H9 (cell line): Measurements from ENCODE around the gene LIMS4. TPM values are rescaled to one million over a fixed set of nuclear protein-coding genes. Genes with fewer than 3 reads are reported as not detected.
"Not testable (repeated sequence)": the region's sequence is repeated elsewhere in the genome, so short reads cannot be mapped to it uniquely, and the experiment has no call there.

ENCODE experiments used
- DNase-seq: peaks from one replicate; pipeline ENCODE4 v3.0.0-alpha.2; 2017
- H2AFZ ChIP-seq: one replicate; pipeline ENCODE4 v1.6.1; 2013; ENCODE audit warnings: mild to moderate bottlenecking, low read length, control low read depth, moderate library complexity
- H2AK5ac ChIP-seq: 2 replicates; pipeline ENCODE4 v1.6.1; 2013; ENCODE audit warnings: low read length, control low read depth, mixed read lengths; ENCODE audit not compliant: insufficient read length
- H2BK120ac ChIP-seq: one replicate; pipeline ENCODE4 v1.6.1; 2013; ENCODE audit warnings: low read depth, mild to moderate bottlenecking, low read length, control low read depth, inconsistent platforms; ENCODE audit not compliant: poor library complexity, severe bottlenecking
- H2BK12ac ChIP-seq: 2 replicates; pipeline ENCODE4 v1.6.1; 2013; ENCODE audit warnings: low read length, control low read depth, mixed read lengths, low read depth; ENCODE audit not compliant: insufficient read length
- H2BK15ac ChIP-seq: 2 replicates; pipeline ENCODE4 v1.6.1; 2013; ENCODE audit warnings: low read depth, low read length, control low read depth
- H2BK20ac ChIP-seq: one replicate; pipeline ENCODE4 v1.6.1; 2013; ENCODE audit warnings: low read depth, mild to moderate bottlenecking, low read length, control low read depth, inconsistent platforms; ENCODE audit not compliant: poor library complexity, severe bottlenecking
- H2BK5ac ChIP-seq: 2 replicates; pipeline ENCODE4 v1.6.1; 2013; ENCODE audit warnings: low read length, control low read depth, mixed read lengths; ENCODE audit not compliant: insufficient read length
- H3K14ac ChIP-seq: 2 replicates; pipeline ENCODE4 v1.6.1; 2013; ENCODE audit warnings: low read length, control low read depth; ENCODE audit not compliant: insufficient read depth
- H3K18ac ChIP-seq: 2 replicates; pipeline ENCODE4 v1.6.1; 2013; ENCODE audit warnings: low read depth, mild to moderate bottlenecking, mixed read lengths, low read length, control low read depth; ENCODE audit not compliant: insufficient read length
- H3K23ac ChIP-seq: 2 replicates; pipeline ENCODE4 v1.6.1; 2013; ENCODE audit warnings: low read length, control low read depth, mixed read lengths, low read depth; ENCODE audit not compliant: insufficient read length
- H3K23me2 ChIP-seq: 2 replicates; pipeline ENCODE4 v1.6.1; 2013; ENCODE audit warnings: low read depth, mild to moderate bottlenecking, mixed read lengths, low read length, control low read depth; ENCODE audit not compliant: insufficient read length, poor library complexity, severe bottlenecking
- H3K27ac ChIP-seq: 2 replicates; pipeline ENCODE4 v1.5.1; 2013; ENCODE audit warnings: low read length, control low read depth, mixed read lengths, low read depth; ENCODE audit not compliant: insufficient read length
- H3K27me3 ChIP-seq: 2 replicates; pipeline ENCODE4 v1.6.1; 2013; ENCODE audit warnings: low read length, control low read depth, inconsistent platforms; ENCODE audit not compliant: insufficient read depth
- H3K4ac ChIP-seq: 2 replicates; pipeline ENCODE4 v1.6.1; 2013; ENCODE audit warnings: low read depth, mild to moderate bottlenecking, control low read depth, inconsistent platforms, low read length, moderate library complexity
- H3K4me1 ChIP-seq: 2 replicates; pipeline ENCODE4 v1.6.1; 2013; ENCODE audit warnings: low read length, control low read depth, inconsistent platforms; ENCODE audit not compliant: insufficient read depth
- H3K4me2 ChIP-seq: 2 replicates; pipeline ENCODE4 v1.6.1; 2013; ENCODE audit warnings: low read length, control low read depth, mixed read lengths; ENCODE audit not compliant: insufficient read length, insufficient read depth
- H3K56ac ChIP-seq: 2 replicates; pipeline ENCODE4 v1.6.1; 2013; ENCODE audit warnings: low read depth, mild to moderate bottlenecking, mixed read lengths, low read length, control low read depth; ENCODE audit not compliant: insufficient read length
- H3K79me1 ChIP-seq: 2 replicates; pipeline ENCODE4 v1.6.1; 2013; ENCODE audit warnings: low read depth, mild to moderate bottlenecking, moderate library complexity, low read length, control low read depth, inconsistent platforms; ENCODE audit not compliant: insufficient read depth, poor library complexity, severe bottlenecking
- H3K79me2 ChIP-seq: 2 replicates; pipeline ENCODE4 v1.6.1; 2013; ENCODE audit warnings: low read length, control low read depth, inconsistent platforms; ENCODE audit not compliant: insufficient read depth
- H3K9ac ChIP-seq: 2 replicates; pipeline ENCODE4 v1.6.1; 2013; ENCODE audit warnings: low read length, control low read depth, mixed read lengths; ENCODE audit not compliant: insufficient read length; ENCODE audit errors: extremely low read depth
- H3K9me3 ChIP-seq: one replicate; pipeline ENCODE4 v1.6.1; 2013; ENCODE audit warnings: low read depth, low read length, inconsistent platforms; ENCODE audit not compliant: control insufficient read depth
- H3T11ph ChIP-seq: one replicate; pipeline ENCODE4 v1.6.1; 2013; ENCODE audit warnings: mild to moderate bottlenecking, low read length, control low read depth, inconsistent platforms
- H4K20me1 ChIP-seq: one replicate; pipeline ENCODE4 v1.6.1; 2013; ENCODE audit not compliant: control insufficient read depth, insufficient read length, insufficient read depth
- H4K5ac ChIP-seq: 2 replicates; pipeline ENCODE4 v1.6.1; 2013; ENCODE audit warnings: low read depth, mild to moderate bottlenecking, mixed read lengths, low read length, control low read depth; ENCODE audit not compliant: insufficient read length
- H4K8ac ChIP-seq: replicated peaks from 2 replicates; pipeline ENCODE4 v1.6.1; 2013; ENCODE audit warnings: low read length, control low read depth, mixed read lengths, low read depth; ENCODE audit not compliant: insufficient read length
- H4K91ac ChIP-seq: 2 replicates; pipeline ENCODE4 v1.6.1; 2013; ENCODE audit warnings: low read depth, mild to moderate bottlenecking, moderate library complexity, mixed read lengths, low read length, control low read depth; ENCODE audit not compliant: insufficient read length
- H3K27ac Mint-ChIP-seq, 3 experiments: 2 replicates in 2 of 3; 3 replicates in 1 of 3; pipeline ENCODE4 v1.8.0; 2020 to 2021; ENCODE audit warnings: mixed read lengths in 3 of 3, mild to moderate bottlenecking in 1 of 3, moderate library complexity in 1 of 3
- H3K27me3 Mint-ChIP-seq: 2 replicates; pipeline ENCODE4 v1.8.0; 2021; ENCODE audit warnings: low read depth, mild to moderate bottlenecking, moderate library complexity, mixed read lengths
- H3K36me3 Mint-ChIP-seq, 3 experiments: 2 replicates in 2 of 3; 3 replicates in 1 of 3; pipeline ENCODE4 v1.8.0; 2020 to 2021; ENCODE audit warnings: low read depth in 3 of 3, mixed read lengths in 3 of 3; ENCODE audit not compliant: insufficient read depth in 1 of 3
- H3K4me1 Mint-ChIP-seq, 2 experiments: 2 replicates each; pipeline ENCODE4 v1.8.0; 2020; ENCODE audit warnings: mixed read lengths in 2 of 2
- H3K4me3 Mint-ChIP-seq, 2 experiments: 2 replicates in 1 of 2; 3 replicates in 1 of 2; pipeline ENCODE4 v1.8.0; 2020 to 2021; ENCODE audit warnings: mild to moderate bottlenecking in 2 of 2, mixed read lengths in 2 of 2, moderate library complexity in 1 of 2
- H3K9me3 Mint-ChIP-seq, 2 experiments: 2 replicates in 1 of 2; 3 replicates in 1 of 2; pipeline ENCODE4 v1.8.0; 2020; ENCODE audit warnings: mild to moderate bottlenecking in 2 of 2, mixed read lengths in 2 of 2, moderate library complexity in 1 of 2
- WGBS: extraction: QIAGEN DNeasy Blood & Tissue Kit; methylation state at CpG from one replicate; pipeline ENCODE4 v1.1.7; 2013; ENCODE audit warnings: missing lambda C conversion rate, low lambda C conversion rate, mixed read lengths; ENCODE audit not compliant: insufficient read length; ENCODE audit errors: extremely low coverage; 5-methylcytosine and 5-hydroxymethylcytosine counted together
- total RNA-seq: library from RNA; stranded (reverse); gene quantifications from 2 replicates; pipeline ENCODE4 v1.2.1, GENCODE V29; 2021

Gene LIMS4
- total RNA-seq, 1 experiment from 2014 or later: 0.55 TPM

GRCh38 chr2:110496027-110496426, 23.4 kb upstream of the LIMS4 start:
- H3K4me1 Mint-ChIP-seq, DNase-seq, H3K27ac Mint-ChIP-seq, H3K79me2 ChIP-seq, H3K23me2 ChIP-seq, H3K4ac ChIP-seq, H3K27me3 ChIP-seq, H3K4me2 ChIP-seq, H3K23ac ChIP-seq, H2AK5ac ChIP-seq, H2BK20ac ChIP-seq, H3K9ac ChIP-seq, H4K20me1 ChIP-seq, H2BK5ac ChIP-seq, H3K9me3 ChIP-seq, H3K4me1 ChIP-seq, H3K27ac ChIP-seq, H4K5ac ChIP-seq, H3K9me3 Mint-ChIP-seq, H3K79me1 ChIP-seq, H3K27me3 Mint-ChIP-seq, H2AFZ ChIP-seq, H3K36me3 Mint-ChIP-seq, H2BK120ac ChIP-seq, H3K4me3 Mint-ChIP-seq, H3K56ac ChIP-seq, H4K8ac ChIP-seq, H2BK15ac ChIP-seq, H3K18ac ChIP-seq, H3K14ac ChIP-seq, H2BK12ac ChIP-seq, H3T11ph ChIP-seq, H4K91ac ChIP-seq: not testable (repeated sequence)
- WGBS: no CpG with 5 or more reads among the region's 6 CpGs

DNA sequence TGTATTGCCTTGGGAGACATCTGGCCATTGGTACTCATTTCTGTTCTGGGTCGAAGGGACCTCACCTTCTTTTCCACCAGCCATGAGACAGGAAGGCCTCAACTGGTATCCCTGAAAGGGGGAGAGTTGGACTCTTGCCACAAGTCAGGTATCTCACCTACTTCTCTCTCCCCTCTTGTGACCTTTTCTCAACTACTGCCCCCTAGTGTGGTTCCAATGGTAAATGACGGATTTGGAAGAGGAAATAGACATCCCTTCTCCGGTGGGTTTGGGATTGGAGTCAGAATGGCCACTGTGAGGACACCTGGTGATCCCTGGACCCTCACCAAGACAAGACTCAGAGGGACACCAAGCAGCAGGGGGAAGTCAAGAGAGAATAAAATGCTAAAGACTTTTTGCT, 21.9 kb upstream of the LIMS4 start:
- H3K9me3 Mint-ChIP-seq, H3K9me3 ChIP-seq, H2AFZ ChIP-seq, H3K23me2 ChIP-seq, H2BK20ac ChIP-seq, H3K4ac ChIP-seq, H3K4me1 Mint-ChIP-seq, H4K91ac ChIP-seq, H3K36me3 Mint-ChIP-seq, H3K18ac ChIP-seq, H3K14ac ChIP-seq, H2BK5ac ChIP-seq, H2BK120ac ChIP-seq, H3K27me3 ChIP-seq, H4K20me1 ChIP-seq, H3K79me2 ChIP-seq, H3K27me3 Mint-ChIP-seq, H3K9ac ChIP-seq, DNase-seq, H4K5ac ChIP-seq, H3T11ph ChIP-seq, H3K4me3 Mint-ChIP-seq, H2AK5ac ChIP-seq, H3K27ac Mint-ChIP-seq, H3K23ac ChIP-seq, H3K4me2 ChIP-seq, H2BK15ac ChIP-seq, H3K27ac ChIP-seq, H4K8ac ChIP-seq, H3K4me1 ChIP-seq, H3K56ac ChIP-seq, H3K79me1 ChIP-seq, H2BK12ac ChIP-seq: not testable (repeated sequence)
- WGBS: no CpG with 5 or more reads among the region's 3 CpGs
